HFF-Myc (cell line): ENCODE measurements around the gene VENTX.
A peak's percentile ranks its signal among the peaks of the same experiment; 100 is the strongest.

Experiments used
- DNase-seq: peaks from one replicate; pipeline ENCODE4 v3.0.0-alpha.2; 2011; ENCODE audit warnings: low read depth; ENCODE audit errors: extremely low read depth
- H3K4me3 ChIP-seq: replicated peaks from 2 replicates; pipeline ENCODE4 v1.5.1; 2011; ENCODE audit warnings: low read depth, mild to moderate bottlenecking, control low read depth, low read length
- TF ChIP-seq, protein P1 (sequence below): IDR thresholded peaks from 2 replicates; pipeline ENCODE4 v1.5.1; 2012; ENCODE audit warnings: mild to moderate bottlenecking, low read depth, low read length, control low read depth; ENCODE audit errors: missing control alignments

Gene VENTX

GRCh38 chr10:133272301-133272963 lies 34.8 kb downstream of the VENTX start:
- H3K4me3 ChIP-seq: no peak overlapping the region
- TF ChIP-seq, protein P1, sequence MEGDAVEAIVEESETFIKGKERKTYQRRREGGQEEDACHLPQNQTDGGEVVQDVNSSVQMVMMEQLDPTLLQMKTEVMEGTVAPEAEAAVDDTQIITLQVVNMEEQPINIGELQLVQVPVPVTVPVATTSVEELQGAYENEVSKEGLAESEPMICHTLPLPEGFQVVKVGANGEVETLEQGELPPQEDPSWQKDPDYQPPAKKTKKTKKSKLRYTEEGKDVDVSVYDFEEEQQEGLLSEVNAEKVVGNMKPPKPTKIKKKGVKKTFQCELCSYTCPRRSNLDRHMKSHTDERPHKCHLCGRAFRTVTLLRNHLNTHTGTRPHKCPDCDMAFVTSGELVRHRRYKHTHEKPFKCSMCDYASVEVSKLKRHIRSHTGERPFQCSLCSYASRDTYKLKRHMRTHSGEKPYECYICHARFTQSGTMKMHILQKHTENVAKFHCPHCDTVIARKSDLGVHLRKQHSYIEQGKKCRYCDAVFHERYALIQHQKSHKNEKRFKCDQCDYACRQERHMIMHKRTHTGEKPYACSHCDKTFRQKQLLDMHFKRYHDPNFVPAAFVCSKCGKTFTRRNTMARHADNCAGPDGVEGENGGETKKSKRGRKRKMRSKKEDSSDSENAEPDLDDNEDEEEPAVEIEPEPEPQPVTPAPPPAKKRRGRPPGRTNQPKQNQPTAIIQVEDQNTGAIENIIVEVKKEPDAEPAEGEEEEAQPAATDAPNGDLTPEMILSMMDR: no peak
- no peak for DNase-seq

DNA sequence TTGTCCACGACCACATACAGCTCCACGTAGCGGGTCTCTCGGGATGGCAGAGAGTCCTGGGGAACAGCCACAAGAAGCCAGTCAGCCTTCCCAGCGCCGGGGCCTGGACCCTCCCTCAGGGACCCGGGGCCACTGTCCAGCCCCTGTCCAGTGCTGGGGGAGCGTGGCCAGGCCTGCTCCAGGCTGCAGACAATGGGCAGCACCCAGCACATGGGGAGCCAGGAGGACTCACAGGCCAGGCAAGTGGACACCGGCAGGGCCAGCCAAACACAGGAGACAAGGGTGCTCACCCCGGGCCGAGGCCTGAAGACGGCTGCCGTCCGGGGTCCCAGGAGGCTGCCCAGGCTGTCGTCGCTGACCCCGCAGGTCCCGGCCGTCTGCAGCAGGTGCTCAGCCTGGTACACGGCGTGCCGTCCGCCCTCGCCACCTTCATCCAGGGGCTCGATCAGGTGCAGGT lies 35.3 kb downstream of the VENTX start:
- TF ChIP-seq, protein P1: no peak
- H3K4me3 ChIP-seq: no peak overlapping the region
- no peak for DNase-seq

GRCh38 chr10:133273534-133274143 lies 36.0 kb downstream of the VENTX start:
- DNase-seq: no peak
- TF ChIP-seq, protein P1: no peak
- no peak overlapping the region for H3K4me3 ChIP-seq

DNA sequence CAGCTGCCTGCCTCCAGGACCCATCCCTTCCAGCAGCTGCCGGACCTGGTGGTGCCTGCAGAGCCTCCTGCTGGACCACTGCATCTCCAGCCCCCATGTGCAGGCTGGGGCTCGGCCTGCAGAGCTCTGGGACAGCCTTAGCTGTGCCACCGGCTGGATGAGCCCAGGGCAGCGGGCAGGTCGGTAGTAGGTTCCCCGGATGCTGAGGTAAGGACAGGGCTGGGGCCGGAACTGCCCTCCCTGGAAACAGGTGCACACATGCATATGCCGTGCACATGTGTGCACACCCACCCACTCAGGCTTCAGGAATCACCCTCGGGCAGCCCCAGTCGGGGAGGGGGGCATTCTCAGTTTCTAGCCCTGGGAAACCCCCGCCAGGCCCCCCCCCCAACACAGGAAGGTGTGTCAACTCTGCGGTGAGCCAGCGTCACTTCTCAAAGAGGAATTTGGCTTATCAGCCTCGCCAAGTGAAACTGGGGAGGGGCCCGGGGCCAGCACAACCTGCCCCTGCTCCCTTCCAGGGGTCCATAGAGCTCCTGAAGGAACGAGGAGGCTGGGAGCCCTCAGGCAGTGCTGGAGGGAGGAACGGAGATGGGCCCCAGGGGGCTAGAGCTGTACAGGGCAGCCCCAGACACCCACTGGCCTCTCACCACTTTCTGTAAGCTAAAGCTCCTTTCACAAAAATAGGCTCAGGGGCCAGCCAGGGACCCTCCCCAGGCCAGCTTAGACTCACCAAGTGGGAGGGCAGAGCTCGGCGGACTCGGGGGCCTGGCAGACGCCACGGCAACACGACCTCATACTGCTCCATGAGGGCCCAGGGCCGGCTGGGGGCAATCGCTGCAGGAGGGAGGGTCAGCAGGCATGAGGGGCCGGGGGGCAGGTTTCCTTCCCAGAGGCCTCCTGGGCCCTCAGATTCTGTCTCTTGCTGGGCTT lies 37.4 kb downstream of the VENTX start:
- no peak for DNase-seq
- 0 out of 2 replicates have a peak overlapping the region, but pooled peaks have one; percentile 1 for H3K4me3 ChIP-seq
- TF ChIP-seq, protein P1: no peak

- 0 out of 2 replicates have a peak overlapping the region, but pooled peaks have one; percentile 1 for H3K4me3 ChIP-seq
- no peak for DNase-seq
These were observed 38.0 kb downstream of the VENTX start for GRCh38 chr10:133275684-133276092.

DNA sequence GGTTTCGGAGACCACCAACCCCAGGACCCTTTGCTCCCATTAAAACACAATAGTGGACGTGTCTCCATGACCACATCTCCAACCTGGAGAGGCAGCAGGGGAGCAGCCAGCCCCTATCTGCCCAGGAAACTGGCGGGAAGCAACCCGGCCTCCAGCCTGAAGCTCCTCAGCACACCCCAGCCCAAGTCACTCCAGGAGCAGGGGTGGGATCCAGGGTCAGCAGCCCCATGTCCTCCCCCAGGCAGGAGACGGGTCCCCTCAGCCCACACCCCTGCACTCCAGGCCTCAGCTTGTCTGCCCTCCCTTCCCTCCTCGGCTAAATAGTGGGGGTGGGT lies 38.4 kb downstream of the VENTX start:
- no peak for DNase-seq
- H3K4me3 ChIP-seq: peak overlapping the region; percentile 23; the same call in 1 of the 2 replicates
- TF ChIP-seq, protein P1: no peak

More at GRCh38 chr10:133275684-133276092, 38.0 kb downstream of the VENTX start:
- TF ChIP-seq, protein P1: no peak
